ENCODE data around the gene GIGYF2. TPM values are rescaled to one million over a fixed set of nuclear protein-coding genes. Genes with fewer than 3 reads are reported as not detected.

The GIGYF2 gene
- total and polyA plus RNA-seq, 2 of the 13 experiments (the other 11 are each of a cell fraction or from before 2014, with no cell fraction given): 44.9 to 73.5 TPM

DNA sequence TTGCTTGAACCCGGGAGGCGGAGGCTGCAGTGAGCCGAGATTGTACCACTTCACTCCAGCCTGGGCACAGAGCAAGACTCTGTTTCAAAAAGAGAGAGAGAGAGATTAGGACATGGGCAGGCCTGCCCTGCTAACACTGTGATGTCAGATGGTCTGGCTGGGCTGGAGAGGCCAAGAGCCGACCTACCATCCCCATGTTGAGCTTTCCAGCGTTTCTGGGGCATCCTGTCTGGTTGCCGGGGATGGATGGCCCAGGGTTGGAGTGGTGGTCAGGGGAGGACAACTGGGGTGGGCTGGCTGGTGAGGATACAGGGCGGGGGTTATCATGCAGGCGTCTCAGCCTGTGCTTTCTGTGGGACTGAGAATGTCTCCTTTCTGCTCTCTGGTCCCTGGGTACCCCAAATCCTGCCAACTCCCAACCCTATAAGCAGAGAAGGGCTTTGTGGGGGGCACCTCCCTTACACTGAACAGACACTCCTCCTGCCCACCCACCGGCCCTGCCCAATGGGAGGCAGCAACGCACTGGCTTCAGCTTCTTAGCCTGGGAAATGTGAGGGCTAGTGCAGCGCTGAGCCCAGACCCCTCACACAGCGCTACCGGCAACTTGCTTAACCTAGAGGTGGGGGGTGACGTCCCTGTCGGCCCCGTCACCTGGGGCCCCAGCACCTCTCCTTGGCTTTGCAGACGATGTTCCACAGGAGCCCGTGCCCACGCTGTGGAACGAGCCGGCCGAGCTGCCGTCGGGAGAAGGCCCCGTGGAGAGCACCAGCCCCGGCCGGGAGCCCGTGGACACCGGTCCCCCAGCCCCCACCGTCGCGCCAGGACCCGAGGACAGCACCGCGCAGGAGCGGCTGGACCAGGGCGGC, 178.4 kb downstream of the GIGYF2 start (continued):
- TF ChIP-seq, protein P1, sequence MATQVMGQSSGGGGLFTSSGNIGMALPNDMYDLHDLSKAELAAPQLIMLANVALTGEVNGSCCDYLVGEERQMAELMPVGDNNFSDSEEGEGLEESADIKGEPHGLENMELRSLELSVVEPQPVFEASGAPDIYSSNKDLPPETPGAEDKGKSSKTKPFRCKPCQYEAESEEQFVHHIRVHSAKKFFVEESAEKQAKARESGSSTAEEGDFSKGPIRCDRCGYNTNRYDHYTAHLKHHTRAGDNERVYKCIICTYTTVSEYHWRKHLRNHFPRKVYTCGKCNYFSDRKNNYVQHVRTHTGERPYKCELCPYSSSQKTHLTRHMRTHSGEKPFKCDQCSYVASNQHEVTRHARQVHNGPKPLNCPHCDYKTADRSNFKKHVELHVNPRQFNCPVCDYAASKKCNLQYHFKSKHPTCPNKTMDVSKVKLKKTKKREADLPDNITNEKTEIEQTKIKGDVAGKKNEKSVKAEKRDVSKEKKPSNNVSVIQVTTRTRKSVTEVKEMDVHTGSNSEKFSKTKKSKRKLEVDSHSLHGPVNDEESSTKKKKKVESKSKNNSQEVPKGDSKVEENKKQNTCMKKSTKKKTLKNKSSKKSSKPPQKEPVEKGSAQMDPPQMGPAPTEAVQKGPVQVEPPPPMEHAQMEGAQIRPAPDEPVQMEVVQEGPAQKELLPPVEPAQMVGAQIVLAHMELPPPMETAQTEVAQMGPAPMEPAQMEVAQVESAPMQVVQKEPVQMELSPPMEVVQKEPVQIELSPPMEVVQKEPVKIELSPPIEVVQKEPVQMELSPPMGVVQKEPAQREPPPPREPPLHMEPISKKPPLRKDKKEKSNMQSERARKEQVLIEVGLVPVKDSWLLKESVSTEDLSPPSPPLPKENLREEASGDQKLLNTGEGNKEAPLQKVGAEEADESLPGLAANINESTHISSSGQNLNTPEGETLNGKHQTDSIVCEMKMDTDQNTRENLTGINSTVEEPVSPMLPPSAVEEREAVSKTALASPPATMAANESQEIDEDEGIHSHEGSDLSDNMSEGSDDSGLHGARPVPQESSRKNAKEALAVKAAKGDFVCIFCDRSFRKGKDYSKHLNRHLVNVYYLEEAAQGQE (IDR thresholded peaks at IDR 0.05; ENCODE audit: borderline replicate concordance in 1 of 2, low read depth in 1 of 2, low read length in 2 of 2): no peak
- no peak for TF ChIP-seq DMAP1 (CRISPR knock-in tag; IDR thresholded peaks at IDR 0.05)
- TF ChIP-seq ZBTB20 (CRISPR knock-in tag; IDR thresholded peaks at IDR 0.05; ENCODE audit: borderline replicate concordance, low read depth): no peak
- peak; percentile 41; the same call in 1 of the 2 replicates for TF ChIP-seq POGK (CRISPR knock-in tag; conservative IDR thresholded peaks at IDR 0.05)
- TF ChIP-seq EZH2 (conservative IDR thresholded peaks at IDR 0.05; ENCODE audit: low read depth, low read length): no peak
- TF ChIP-seq NR3C1 (CRISPR knock-in tag; IDR thresholded peaks at IDR 0.05): no peak
- TF ChIP-seq ZFP37 (CRISPR knock-in tag; IDR thresholded peaks at IDR 0.05; ENCODE audit: borderline replicate concordance): no peak
- peak; percentile 13 for TF ChIP-seq U2AF1 (optimal IDR thresholded peaks at IDR 0.05; ENCODE audit: low read depth, low read length)
- no peak for TF ChIP-seq HOMEZ (CRISPR knock-in tag; IDR thresholded peaks at IDR 0.05; ENCODE audit: low read depth)
- no peak for TF ChIP-seq ZBTB46 (CRISPR knock-in tag; IDR thresholded peaks at IDR 0.05; ENCODE audit: borderline replicate concordance)
- no peak for TF ChIP-seq ZNF569 (CRISPR knock-in tag; IDR thresholded peaks at IDR 0.05; ENCODE audit: borderline replicate concordance)
- TF ChIP-seq ZBTB21 (CRISPR knock-in tag; IDR thresholded peaks at IDR 0.05): no peak
- 0 out of 2 replicates have a peak, but pooled peaks have one; percentile 13 for TF ChIP-seq ETV5 (CRISPR knock-in tag; IDR thresholded peaks at IDR 0.05; ENCODE audit: borderline replicate concordance)
- TF ChIP-seq ZNF367 (CRISPR knock-in tag; IDR thresholded peaks at IDR 0.05; ENCODE audit: borderline replicate concordance): no peak
- no peak for TF ChIP-seq NR2C2 (CRISPR knock-in tag; IDR thresholded peaks at IDR 0.05; ENCODE audit: borderline replicate concordance)
- no peak for TF ChIP-seq ZNF776 (CRISPR knock-in tag; IDR thresholded peaks at IDR 0.05)
- TF ChIP-seq STAG1 (CRISPR knock-in tag; IDR thresholded peaks at IDR 0.05): peak; percentile 31
- TF ChIP-seq PCBP2 (optimal IDR thresholded peaks at IDR 0.05; ENCODE audit: low read depth, low read length, poor library complexity, severe bottlenecking): no peak
- no peak for TF ChIP-seq ZNF136 (CRISPR knock-in tag; IDR thresholded peaks at IDR 0.05; ENCODE audit: low read depth)
- TF ChIP-seq BRD4 (CRISPR knock-in tag; IDR thresholded peaks at IDR 0.05): no peak; the same call in none of the 2 replicates
- no peak for TF ChIP-seq ZFAT (CRISPR knock-in tag; conservative IDR thresholded peaks at IDR 0.05)
